ENCODE data around the gene AKR1A1.
A peak's percentile ranks its signal among the peaks of the same experiment; 100 is the strongest.
"Not testable (repeated sequence)": the region's sequence is repeated elsewhere in the genome, so short reads cannot be mapped to it uniquely, and the experiment has no call there.

The AKR1A1 gene

DNA sequence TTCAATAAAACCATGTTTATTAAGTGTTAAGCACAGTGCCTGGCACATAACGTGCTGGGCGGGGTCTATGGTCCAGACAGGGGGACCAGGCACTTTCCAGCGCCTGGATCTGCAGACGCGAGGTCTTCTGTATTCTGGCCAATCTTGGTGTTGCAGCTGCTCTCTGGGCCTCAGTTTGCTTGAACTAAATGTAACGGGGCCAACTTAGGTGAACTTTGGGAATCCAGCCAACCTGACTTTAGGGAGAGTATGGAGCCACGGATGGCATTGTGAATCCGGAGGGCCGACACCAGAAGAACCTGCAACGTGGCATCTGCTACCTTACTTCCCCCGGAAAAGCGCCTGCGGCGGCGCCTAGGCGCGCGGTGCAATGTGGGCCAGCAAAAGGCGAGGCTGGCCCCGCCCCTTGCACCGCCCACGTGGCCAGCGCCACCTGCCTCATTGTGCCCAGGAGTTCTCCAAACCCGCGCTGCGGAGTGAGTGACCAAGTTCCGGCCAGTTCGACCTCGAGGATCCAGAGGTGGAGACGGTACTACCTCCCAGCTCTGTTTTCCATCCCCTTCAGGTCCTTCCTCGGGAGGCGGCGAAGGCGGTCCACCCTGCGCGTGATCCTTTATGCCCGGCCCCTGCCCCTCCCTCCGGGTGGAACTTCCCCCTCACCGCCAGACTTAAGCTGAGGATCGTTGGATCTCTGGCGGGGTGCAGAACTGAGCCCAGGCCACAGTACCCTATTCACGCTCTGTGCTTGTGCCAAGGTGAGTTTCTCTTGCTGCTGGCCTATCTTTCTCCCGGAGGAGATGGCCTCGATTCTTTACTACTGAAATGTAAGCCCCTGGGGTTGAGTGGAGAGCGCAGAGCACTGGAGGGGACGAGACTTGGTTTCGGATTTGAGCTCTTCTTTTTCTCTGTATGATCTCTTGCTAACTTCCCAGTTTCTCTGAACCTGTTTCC lies at the start of gene AKR1A1:
Gene AKR1A1, plus strand, starts transcription at position 426 of the 951 bp plus-strand sequence. CDS start 10,969 bp downstream, outside the sequence.
- DNase-seq, result peak; percentile 92

DNA sequence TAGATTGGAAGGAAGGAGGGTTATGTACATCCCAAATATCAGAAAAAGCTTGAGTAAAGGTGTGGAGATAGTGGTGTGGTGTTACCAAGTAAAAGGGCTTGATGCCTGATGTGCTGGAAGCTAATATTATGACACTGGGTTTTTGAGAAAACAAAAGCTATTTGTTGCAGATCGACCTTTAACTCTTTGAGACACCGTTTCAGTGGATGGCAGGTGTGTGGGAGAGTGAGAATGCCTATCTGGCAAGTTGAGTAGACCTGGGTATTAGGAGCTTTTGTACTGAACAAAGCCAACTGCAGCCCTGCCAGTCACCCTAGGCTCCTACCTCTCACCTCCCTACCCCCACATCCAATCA lies 49.1 kb upstream of the AKR1A1 start:
- DNase-seq, result no peak

DNA sequence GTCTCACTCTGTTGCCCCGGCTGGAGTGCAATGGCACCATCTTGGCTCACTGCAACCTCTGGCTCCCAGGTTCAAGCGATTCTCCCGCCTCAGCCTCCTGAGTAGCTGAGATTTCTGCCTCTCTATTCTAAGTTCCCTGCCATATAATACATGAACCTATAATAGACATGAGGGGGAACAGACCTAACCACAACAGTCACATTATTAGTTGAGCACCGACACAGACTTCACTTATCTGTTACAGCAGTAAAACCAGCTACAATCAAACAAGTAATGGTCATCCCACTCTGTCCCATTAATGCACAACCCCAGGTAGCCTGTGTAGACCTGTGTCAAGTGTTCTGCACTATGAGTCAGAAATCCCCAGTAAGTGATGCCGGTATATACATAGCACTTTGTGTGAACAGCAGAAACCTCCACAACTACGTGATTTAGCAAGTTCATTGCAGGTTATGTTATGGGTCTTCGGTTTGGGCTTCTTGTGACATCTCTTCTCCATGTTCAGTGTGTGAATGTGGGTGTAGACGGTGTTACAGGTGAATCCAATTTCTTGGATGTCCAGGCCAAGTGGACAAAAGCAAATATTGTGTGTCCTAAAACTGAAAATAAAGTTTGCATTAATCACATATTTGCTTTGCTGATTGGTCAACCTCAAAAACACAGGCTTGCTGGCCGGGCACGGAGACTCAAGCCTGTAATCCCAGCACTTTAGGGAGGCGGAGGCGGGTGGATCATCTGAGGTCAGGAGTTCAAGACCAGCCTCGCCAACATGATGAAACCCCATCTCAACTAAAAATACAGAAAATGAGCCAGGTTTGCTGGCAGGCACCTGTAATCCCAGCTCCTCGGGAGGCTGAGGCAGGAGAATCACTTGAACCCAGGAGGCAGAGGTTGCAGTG lies 46.9 kb upstream of the AKR1A1 start:
- no peak for DNase-seq

DNA sequence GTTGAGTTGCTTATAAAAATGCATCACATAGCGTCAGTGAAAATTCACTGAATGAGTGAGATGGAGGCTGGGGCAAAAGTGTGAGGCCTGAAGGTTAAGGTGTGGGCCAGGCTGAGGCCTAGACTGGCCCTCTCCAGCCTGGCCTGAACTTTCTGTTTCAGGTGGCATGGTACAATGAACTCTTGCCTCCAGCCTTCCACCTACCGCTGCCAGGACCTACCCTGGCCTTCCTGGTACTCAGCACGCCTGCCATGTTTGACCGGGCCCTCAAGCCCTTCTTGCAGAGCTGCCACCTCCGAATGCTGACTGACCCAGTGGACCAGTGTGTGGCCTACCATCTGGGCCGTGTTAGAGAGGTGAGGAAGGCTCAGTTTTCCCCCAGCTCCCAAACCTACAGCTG lies 43.4 kb upstream of the AKR1A1 start:
- DNase-seq, result no peak

DNA sequence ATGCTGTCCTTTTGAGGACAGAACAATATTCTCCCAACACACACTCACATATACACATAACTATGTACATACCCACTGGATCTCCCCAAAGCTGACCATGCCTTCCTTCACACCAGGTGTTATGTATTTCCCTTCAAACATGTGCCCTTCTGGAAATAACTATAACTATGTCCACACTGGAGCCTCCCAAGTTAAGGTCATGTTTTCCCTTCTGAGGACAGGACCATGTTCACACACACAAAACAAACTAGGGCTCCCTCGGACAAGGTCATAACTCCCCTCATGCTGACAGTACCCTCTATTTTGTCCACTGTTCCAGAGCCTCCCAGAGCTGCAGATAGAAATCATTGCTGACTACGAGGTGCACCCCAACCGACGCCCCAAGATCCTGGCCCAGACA lies 42.7 kb upstream of the AKR1A1 start:
- DNase-seq, result no peak

DNA sequence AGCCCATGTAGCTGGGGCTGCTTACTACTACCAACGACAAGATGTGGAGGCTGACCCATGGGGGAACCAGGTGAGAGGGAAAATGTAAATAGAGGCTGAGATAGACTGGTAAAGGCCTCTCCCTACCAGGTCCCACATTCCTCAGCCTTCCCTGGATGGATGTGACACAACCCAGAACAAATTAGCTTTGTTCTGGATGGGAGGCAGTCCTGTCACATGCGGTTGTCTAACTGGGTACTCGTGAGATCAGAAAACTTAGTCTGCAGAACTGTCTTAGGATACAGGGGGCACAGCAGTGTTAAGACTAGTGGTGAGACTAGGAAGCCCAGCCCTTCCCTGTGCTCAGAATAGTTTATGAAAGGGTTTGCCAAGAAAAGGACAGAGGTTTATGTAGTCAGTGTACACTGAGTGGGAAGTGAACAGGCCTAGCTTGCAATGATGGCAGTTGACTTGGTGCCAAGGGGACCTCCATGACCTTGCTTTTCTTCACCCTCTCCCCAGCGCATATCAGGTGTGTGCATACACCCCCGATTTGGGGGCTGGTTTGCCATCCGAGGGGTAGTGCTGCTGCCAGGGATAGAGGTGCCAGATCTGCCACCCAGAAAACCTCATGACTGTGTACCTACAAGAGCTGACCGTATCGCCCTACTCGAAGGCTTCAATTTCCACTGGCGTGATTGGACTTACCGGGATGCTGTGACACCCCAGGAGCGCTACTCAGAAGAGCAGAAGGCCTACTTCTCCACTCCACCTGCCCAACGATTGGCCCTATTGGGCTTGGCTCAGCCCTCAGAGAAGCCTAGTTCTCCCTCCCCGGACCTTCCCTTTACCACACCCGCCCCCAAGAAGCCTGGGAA lies 42.1 kb upstream of the AKR1A1 start:
- DNase-seq, result no peak

DNA sequence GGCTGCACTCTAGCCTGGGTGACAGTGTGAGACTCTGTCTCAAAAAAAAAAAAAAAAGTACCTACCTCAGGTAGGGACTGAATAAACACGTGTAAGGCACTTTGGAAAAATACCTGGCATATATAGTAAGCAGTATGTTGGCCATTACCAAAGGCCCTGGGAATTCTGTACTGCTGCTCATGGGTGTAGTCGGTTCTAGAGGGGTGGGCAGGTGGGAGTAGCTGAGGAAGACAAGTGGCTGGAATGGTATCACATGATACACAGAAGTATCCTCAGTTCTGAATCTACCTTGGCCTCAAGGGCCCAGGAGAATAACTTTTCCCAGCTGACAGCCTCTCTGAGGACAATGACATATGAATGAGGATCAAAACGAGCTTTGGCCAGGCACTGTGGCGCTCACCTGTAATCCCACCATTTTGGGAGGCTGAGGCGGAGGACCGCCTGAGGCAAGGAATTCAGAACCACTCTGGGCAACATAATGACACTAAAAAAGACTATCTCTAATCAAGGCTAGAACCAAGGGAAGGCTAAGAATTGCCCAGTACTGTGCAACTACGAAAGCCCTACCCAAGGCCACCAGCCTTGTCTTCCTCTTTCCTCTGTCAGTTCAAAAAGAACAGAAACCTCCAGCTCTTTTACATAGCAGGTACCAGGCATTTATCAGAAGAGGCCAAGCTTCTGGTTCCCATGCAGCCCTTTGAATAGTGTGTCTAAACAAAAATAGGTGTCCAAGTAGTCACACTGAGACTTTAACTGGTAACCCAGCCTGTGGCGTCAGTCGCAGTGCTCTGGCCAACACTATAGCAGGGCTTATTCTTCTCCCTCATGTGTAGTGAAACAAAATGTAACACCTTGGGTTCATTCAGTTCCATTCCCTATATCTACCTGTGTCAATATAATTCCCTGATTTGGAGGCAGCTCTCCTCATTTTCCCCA lies 40.3 kb upstream of the AKR1A1 start:
- DNase-seq, result no peak

DNA sequence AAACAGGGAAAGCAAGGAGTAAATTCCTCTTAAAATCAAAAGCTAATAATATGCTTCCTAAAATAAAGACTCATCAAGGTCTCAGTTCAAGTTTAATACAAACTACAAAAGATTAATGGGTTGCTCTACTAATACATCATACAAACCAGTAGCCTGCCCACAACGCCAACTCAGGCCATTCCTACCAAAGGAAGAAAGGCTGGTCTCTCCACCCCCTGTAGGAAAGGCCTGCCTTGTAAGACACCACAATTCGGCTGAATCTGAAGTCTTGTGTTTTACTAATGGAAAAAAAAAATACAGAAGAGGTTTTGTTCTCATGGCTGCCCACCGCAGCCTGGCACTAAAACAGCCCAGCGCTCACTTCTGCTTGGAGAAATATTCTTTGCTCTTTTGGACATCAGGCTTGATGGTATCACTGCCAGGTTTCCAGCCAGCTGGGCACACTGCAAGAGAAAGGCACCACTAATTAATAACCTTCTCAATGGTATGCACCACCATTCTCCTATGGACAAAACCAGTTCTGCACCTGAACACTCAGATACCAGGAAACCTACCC lies 39.6 kb upstream of the AKR1A1 start:
- DNase-seq, result no peak

DNA sequence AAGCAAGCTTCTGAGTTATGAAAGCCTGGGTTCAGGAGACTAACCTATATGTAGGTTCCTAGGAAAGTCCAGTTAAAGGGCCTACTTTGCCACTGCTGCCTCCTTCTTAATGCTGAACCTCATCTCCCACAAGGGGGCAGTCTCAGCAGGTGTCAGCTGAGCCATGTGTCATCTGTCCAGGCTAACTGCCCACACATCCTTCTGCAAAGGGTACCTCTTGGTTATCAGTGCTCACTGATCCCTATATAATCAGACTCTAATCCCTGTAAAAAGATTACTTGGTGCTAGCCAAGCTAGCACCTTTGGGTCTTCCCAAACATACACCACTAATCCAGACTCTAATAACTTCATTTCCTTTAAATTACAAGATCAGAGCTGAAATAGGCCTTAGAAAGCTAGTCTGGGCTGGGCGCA lies 38.0 kb upstream of the AKR1A1 start:
- peak; percentile 70 for DNase-seq

DNA sequence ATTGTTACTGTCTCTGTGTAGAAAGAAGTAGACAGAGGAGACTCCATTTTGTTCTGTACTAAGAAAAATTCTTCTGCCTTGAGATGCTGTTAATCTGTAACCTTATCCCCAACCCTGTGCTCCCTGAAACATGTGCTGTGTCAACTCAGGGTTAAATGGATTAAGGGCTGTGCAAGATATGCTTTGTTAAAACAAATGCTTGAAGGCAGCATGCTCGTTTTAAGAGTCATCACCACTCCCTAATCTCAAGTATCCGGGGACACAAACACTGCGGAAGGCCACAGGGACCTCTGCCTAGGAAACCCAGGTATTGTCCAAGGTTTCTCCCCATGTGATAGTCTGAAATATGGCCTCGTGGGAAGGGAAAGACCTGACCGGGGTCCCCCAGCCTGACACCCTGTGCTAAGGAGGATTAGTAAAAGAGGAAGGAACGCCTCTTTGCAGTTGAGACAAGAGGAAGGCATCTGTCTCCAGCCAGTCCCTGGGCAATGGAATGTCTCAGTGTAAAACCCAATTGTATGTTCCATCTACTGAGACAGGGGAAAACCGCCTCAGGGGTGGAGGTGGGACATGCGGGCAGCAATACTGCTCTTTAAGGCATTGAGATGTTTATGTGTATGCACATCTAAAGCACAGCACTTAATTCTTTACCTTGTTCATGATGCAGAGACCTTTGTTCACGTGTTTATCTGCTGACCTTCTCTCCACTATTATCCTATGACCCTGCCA lies 36.9 kb upstream of the AKR1A1 start:
- DNase-seq, result not testable (repeated sequence)

DNA sequence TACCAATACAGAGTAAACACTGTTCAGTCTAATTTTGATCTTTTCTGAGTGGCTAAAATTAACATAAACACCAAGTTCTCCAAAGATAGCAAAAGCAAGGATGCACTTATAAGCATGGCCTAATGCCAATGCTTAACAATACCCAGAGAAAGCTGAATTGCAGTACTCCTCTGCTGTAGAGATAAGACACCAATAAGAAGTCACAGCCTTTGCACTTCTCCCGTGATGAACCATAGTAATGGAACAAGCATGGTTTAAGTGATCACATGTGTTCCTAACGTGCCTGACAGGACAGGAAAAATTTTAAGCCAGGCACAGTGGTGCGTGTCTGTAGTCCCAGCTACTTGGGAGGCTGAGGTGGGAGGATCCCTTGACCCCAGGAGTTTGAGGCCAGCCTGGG lies 34.6 kb upstream of the AKR1A1 start:
- DNase-seq, result no peak

DNA sequence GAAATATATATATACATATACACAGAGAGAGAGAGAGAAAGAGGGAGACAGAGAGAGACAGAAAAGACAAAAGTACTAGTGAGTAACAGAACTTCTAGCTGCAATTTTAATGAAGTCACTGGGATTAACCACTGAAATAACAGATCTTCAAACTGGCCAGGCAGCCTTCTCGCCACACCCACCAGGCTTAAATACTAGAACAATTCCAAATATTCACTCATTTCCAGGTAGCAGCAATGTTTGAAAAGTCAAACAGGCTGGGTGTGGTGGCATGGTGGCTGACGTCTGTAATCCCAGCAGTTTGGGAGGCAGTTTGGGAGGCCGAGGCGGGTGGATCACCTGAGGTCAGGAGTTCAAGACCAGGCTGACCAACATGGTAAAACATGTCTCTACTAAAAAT lies 34.2 kb upstream of the AKR1A1 start:
- no peak for DNase-seq

DNA sequence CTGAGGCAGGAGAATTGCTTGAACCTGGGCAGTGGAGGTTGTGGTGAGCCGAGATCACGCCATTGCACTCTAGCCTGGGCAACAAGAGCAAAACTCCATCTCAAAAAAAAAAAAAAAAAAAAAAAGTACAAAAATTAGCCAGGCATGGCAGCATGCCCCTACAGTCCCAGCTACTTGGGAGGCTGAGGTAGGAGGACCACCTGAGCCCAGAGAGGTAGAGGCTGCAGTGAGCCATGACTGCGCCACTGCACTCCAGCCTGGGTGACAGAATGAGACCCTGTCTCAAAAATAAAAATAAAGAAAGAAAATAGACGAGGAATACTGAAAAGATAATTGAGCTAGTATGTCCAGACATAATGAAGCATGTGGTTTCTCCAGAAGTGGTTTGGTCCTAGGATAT lies 32.3 kb upstream of the AKR1A1 start:
- DNase-seq, result not testable (repeated sequence)

DNA sequence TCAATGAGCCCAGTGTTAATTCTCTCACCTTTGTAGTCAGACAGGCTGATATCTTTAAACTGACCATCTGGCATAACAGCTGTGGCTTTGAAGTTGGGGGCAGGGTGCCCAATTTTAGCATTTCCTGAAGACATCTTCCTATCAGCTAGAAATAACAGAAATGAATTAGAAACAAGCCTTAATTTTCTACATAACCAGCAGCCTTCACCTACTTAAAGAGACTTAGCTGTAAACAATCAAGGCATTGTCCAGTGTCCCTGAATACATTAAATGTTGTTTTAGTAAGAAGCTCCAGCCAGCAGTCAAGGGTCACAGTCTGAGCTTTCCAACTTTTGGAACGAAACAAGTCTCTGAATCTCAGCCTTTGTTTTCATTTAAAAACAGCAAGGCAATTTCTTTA lies 31.7 kb upstream of the AKR1A1 start:
- no peak for DNase-seq

DNA sequence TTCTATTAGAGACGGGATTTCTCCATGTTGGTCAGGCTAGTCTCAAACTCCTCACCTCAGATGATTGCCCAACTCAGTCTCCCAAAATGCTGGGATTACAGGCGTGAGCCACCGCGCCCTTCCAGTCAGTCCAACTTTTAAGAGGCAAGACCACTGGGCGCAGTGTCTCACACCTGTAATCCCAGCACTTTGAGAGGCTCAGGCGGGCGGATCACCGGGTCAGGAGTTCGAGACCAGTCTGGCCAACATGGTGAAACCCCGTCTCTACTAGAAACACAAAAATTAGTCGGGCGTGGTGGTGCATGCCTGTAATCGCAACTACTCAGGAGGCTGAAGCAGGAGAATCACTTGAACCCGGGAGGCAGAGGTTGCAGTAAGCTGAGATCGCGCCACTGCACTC lies 30.9 kb upstream of the AKR1A1 start:
- DNase-seq, result not testable (repeated sequence)

DNA sequence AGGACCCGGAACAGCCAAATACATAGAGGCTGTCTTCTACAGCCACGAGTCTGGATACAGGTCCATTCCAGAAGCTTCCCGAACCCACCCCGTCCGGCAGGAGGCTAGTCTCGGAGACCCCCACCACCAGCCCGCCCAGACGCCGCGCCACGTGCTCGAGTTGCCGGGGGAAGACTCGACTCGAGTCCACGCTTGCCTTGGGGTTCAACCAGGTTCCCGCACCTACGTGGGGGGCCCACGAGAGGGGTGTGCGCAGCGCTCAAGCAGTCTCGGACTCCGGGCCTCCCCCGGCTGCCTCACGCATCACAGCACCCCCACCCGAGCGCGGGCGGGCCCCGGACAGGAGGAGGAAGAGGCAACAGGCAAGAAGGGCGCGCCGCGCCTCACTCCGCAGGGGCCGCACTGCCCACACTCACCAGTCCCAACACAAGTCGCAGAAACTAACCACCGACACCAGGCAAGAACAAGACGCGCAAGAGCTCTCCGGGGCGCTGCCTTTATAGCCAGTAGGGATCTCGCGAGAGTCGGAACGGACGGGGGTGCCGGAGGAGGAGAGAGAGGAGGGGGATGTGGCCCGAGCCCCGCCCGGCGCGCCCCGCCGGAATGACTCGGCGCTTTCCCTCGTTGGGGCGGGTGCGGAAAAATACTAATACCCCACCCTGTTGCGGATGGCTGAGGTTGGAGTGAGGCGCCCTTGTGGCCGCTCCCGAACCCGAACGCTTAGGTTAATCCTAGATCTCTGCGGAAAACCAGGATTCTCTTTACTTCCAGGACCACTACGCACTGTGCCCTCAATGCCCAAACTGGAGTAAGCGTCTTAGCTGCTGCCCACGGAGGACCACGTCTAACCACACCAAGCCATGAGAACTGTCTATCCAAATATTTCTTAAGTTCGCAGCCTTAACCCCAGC lies 29.0 kb upstream of the AKR1A1 start, which contains the start of gene PRDX1:
Gene PRDX1, minus strand, starts transcription at position 472 of the 911 bp plus-strand sequence. CDS start 2,841 bp downstream, outside the sequence.
- peak; percentile 99 for DNase-seq

DNA sequence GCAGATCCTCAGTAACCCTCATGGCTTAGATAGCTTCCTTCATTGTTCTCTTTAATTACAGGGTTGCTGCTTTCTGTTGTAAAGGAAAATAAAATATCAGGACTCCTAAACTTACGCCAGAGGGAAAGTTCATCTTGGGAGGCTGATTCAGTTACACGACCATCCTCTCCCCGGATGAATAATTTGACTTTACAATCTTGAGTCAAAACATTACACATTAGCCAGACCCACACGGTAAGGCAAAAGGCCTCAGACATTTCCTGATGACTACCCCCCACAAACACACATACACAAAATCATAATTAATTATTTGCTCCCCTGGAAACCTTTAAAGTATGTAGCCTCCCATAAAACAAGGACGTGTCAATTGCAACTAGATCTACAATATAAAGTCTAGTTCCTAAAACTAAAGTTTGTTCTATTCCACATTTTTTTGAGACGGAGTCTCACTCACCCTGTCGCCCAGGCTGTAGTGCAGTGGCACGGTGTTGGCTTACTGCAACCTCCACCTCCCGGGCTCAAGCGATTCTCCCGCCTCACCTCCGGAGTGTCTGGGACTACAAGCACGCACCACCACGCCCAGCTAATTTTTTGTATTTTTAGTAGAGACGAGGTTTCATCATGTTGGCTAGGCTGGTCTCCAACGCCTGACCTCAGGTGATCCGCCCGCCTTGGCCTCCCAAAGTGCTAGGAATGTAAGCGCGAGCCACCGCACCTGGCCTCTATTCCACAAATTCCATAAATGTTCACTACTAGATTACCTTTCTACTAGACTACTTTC lies 28.1 kb upstream of the AKR1A1 start:
- no peak for DNase-seq

DNA sequence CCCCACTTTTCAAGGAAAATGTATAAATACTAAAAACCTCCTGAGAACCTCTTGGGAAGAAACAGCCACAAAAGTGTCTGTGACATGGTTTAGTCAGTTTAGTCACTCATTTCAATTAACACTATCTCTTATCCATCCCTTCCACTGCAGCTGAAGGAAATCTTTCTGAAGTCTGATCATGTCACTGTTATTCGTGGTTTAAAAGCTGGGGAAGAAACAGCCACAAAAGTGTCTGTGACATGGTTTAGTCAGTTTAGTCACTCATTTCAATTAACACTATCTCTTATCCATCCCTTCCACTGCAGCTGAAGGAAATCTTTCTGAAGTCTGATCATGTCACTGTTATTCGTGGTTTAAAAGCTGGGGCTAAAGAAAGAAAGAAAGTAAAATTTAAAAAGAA lies 27.1 kb upstream of the AKR1A1 start:
- DNase-seq, result not testable (repeated sequence)
